Gastrocnemius medialis (tissue), 4 donors: ENCODE data around the gene WWOX. TPM values are rescaled to one million over a fixed set of nuclear protein-coding genes. Genes with fewer than 3 reads are reported as not detected.

Source experiments
- ATAC-seq, 2 donors: fragments of 150-250 bp; one replicate each; pipeline ENCODE4 v1.9.1; 2016
- DNase-seq, 2 donors: peaks; one replicate each; pipeline ENCODE4 v3.0.0-alpha.2; 2019
- H3K27ac ChIP-seq, 4 donors: fragments of 200-600 bp; sonication (generic); 1 replicate in 1 of 4; 2 replicates in 3 of 4; pipeline ENCODE4 v1.5.1; 2016 to 2018; ENCODE audit warnings: mild to moderate bottlenecking in 2 of 4, moderate library complexity in 1 of 4
- H3K27me3 ChIP-seq, 3 donors: fragments of 200-600 bp; sonication (generic) in 2 of 3; 1 replicate in 1 of 3; 2 replicates in 2 of 3; pipeline versions ENCODE4 v1.5.1 to v1.6.0; 2016 to 2019; ENCODE audit warnings: mild to moderate bottlenecking in 1 of 3, moderate library complexity in 1 of 3
- H3K36me3 ChIP-seq, 2 donors: fragments of 200-600 bp; sonication (generic) in 1 of 2; one replicate each; pipeline ENCODE4 v1.5.1; 2017 to 2018
- H3K4me1 ChIP-seq, 2 donors: fragments of 200-600 bp; sonication (generic) in 1 of 2; one replicate each; pipeline ENCODE4 v1.5.1; 2016 to 2017; ENCODE audit warnings: mild to moderate bottlenecking in 2 of 2
- H3K4me3 ChIP-seq, 4 donors: fragments of 200-600 bp; sonication (generic) in 3 of 4; 1 replicate in 1 of 4; 2 replicates in 3 of 4; pipeline ENCODE4 v1.5.1; 2016 to 2019; ENCODE audit warnings: mild to moderate bottlenecking in 2 of 4
- H3K9me3 ChIP-seq, 3 donors: fragments of 200-600 bp; sonication (generic) in 2 of 3; 1 replicate in 1 of 3; 2 replicates in 2 of 3; pipeline ENCODE4 v1.5.1; 2016 to 2019
- CTCF ChIP-seq, 5 experiments: fragments of 450-650 bp in 3 of 5; fragments of 200-600 bp in 2 of 5; sonication (generic) in 2 of 5; IDR thresholded peaks in 4 of 5; conservative IDR thresholded peaks in 1 of 5; 1 replicate in 4 of 5; 2 replicates in 1 of 5; pipeline ENCODE4 v1.5.1; 2016 to 2019; ENCODE audit warnings: antibody characterized with exemption in 5 of 5, mild to moderate bottlenecking in 3 of 5, moderate library complexity in 3 of 5
- POLR2A ChIP-seq, 2 donors: fragments of 450-650 bp; IDR thresholded peaks; one replicate each; pipeline ENCODE4 v1.6.1; 2017; ENCODE audit warnings: antibody characterized with exemption in 2 of 2, mild to moderate bottlenecking in 2 of 2, moderate library complexity in 2 of 2
- in situ Hi-C, 4 donors: fragments of 200-750 bp; cut with MboI; loops; one replicate each; pipeline versions ENCODE4 v1.15.0 to v1.8.0; 2017; ENCODE audit warnings: low sequenced_read_pairs in 4 of 4
- intact Hi-C: fragments of 100-400 bp; cut with DNase I; formaldehyde crosslinking; loops from one replicate; pipeline ENCODE4 v1.15.1; 2023; ENCODE audit warnings: low total_unique reads
- total RNA-seq, 4 donors: library from RNA; depleted of rRNA; stranded (reverse); fragments of >200 nt; gene quantifications; one replicate each; pipeline versions ENCODE4 v1.1.0 to v1.2.3, GENCODE V29; 2016

The WWOX gene
- total RNA-seq, 4 donors from 2014 or later, result 3.3 to 13.0 (median 6.0) TPM

- Histone ChIP-seq H3K36me3 (no peaks in the 10 kb centered on the region), H3K27me3 (no peaks in the 10 kb centered on the region), H3K4me3 (no peak overlapping the region), H3K9me3 (no peaks in the 10 kb centered on the region), H3K4me1 (no peaks in the 10 kb centered on the region), H3K27ac (no peak overlapping the region)
- intact Hi-C loops, result no loop called here
- in situ Hi-C loops, result no loop called here
- DNase-seq (no peak), ATAC-seq (no peak)
- no peak for TF ChIP-seq POLR2A (IDR thresholded peaks at IDR 0.05)
- no peak for TF ChIP-seq CTCF (IDR thresholded peaks at IDR 0.05 in 4 of 5, conservative IDR thresholded peaks at IDR 0.05 in 1 of 5)
Observed at GRCh38 chr16:78729687-78730086, 630.2 kb downstream of the WWOX start.

DNA sequence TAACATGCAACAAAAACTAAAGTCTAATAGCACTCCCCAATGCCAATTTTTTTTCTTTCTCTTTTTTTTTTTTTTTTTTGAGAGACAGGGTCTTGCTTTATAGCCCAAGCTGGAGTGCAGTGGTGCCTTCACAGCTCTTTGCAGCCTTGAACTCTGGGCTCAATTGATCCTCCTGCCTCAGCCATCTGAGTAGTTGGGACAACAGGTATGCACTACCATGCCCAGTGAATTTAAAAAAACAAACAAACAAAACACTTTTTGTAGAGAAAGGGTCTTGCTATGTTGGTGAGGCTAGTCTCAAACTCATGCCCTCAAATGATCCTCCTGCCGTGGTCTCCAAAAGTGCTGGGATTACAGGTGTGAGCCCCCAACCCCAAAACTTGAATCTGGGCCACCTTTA is 632.3 kb downstream of the WWOX start:
- Histone ChIP-seq H3K27ac (no peak overlapping the region), H3K27me3 (no peaks in the 10 kb centered on the region), H3K4me3 (no peak overlapping the region), H3K36me3 (no peaks in the 10 kb centered on the region), H3K4me1 (no peaks in the 10 kb centered on the region), H3K9me3 (no peaks in the 10 kb centered on the region)
- TF ChIP-seq CTCF (IDR thresholded peaks at IDR 0.05 in 4 of 5, conservative IDR thresholded peaks at IDR 0.05 in 1 of 5), result no peak
- no peak for TF ChIP-seq POLR2A (IDR thresholded peaks at IDR 0.05)
- DNase-seq, result no peak
- ATAC-seq, result no peak
- intact Hi-C loops, result no loop called here
- in situ Hi-C loops, result no loop called here

- no peaks in the 10 kb centered on the region for H3K27me3 ChIP-seq
- ATAC-seq (no peak), DNase-seq (no peak)
- H3K27ac ChIP-seq, result no peak overlapping the region
- TF ChIP-seq CTCF (IDR thresholded peaks at IDR 0.05 in 4 of 5, conservative IDR thresholded peaks at IDR 0.05 in 1 of 5) (no peak), POLR2A (IDR thresholded peaks at IDR 0.05) (no peak)
- no peak overlapping the region for H3K4me3 ChIP-seq
- intact Hi-C loops (no loop called here), in situ Hi-C loops (no loop called here)
- H3K9me3 ChIP-seq, result no peaks in the 10 kb centered on the region
- H3K36me3 ChIP-seq, result no peaks in the 10 kb centered on the region
- H3K4me1 ChIP-seq, result no peaks in the 10 kb centered on the region
Observed at GRCh38 chr16:78732696-78733095, 633.2 kb downstream of the WWOX start.

GRCh38 chr16:78735337-78735736 is 635.9 kb downstream of the WWOX start:
- H3K4me3 ChIP-seq, result no peak overlapping the region
- DNase-seq, result no peak
- no peaks in the 10 kb centered on the region for H3K9me3 ChIP-seq
- no peak for ATAC-seq
- no peaks in the 10 kb centered on the region for H3K27me3 ChIP-seq
- in situ Hi-C loops (no loop called here), intact Hi-C loops (no loop called here)
- no peaks in the 10 kb centered on the region for H3K4me1 ChIP-seq
- no peak overlapping the region for H3K27ac ChIP-seq
- no peaks in the 10 kb centered on the region for H3K36me3 ChIP-seq
- no peak for TF ChIP-seq POLR2A (IDR thresholded peaks at IDR 0.05)
- no peak for TF ChIP-seq CTCF (IDR thresholded peaks at IDR 0.05 in 4 of 5, conservative IDR thresholded peaks at IDR 0.05 in 1 of 5)

DNA sequence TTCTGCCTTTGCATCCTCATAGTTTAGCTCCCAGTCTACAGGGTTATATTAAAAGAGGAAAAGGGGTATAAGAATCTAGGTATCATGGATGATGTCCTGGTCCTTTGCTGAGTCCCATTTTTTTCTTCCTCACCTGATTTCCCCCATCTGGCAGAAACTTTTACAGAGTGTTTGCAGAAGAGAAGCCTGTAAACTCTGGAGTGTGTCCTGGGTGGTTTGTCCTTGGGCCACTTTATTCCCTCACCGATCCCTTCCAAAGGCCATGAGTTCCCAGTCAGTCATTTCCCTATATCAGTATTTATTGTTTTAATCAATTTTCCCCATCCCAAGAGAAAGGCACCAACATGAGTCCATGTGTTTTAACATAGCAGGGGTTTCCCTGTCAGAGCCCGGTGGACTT is 638.2 kb downstream of the WWOX start:
- Histone ChIP-seq H3K4me3 (no peak overlapping the region), H3K27ac (no peak overlapping the region), H3K36me3 (no peaks in the 10 kb centered on the region), H3K27me3 (no peaks in the 10 kb centered on the region), H3K4me1 (no peaks in the 10 kb centered on the region), H3K9me3 (no peaks in the 10 kb centered on the region)
- ATAC-seq, result no peak
- no peak for TF ChIP-seq CTCF (IDR thresholded peaks at IDR 0.05 in 4 of 5, conservative IDR thresholded peaks at IDR 0.05 in 1 of 5)
- TF ChIP-seq POLR2A (IDR thresholded peaks at IDR 0.05), result no peak
- in situ Hi-C loops (no loop called here), intact Hi-C loops (no loop called here)
- no peak for DNase-seq
